HT-29 (cell line): ENCODE measurements around the gene OR7G2. TPM values are rescaled to one million over a fixed set of nuclear protein-coding genes. Genes with fewer than 3 reads are reported as not detected.
"Not testable (repeated sequence)": the region's sequence is repeated elsewhere in the genome, so short reads cannot be mapped to it uniquely, and the experiment has no call there.

Source experiments
- DNase-seq: peaks from one replicate; pipeline ENCODE4 v3.0.0-alpha.2; 2015; ENCODE audit warnings: low spot score
- small RNA-seq: library from RNA; depleted of rRNA; stranded (forward); fragments of <200 nt; gene quantifications from one replicate; pipeline ENCODE3, GENCODE V24; 2014
- total RNA-seq: library from RNA; depleted of rRNA; stranded (reverse); fragments of >200 nt; shearing (Covaris generic); gene quantifications from 2 replicates; pipeline ENCODE4 v1.2.3, GENCODE V29; 2014; rRNA removed

OR7G2 gene
- total RNA-seq, 1 experiment from 2014 or later: not detected

DNA sequence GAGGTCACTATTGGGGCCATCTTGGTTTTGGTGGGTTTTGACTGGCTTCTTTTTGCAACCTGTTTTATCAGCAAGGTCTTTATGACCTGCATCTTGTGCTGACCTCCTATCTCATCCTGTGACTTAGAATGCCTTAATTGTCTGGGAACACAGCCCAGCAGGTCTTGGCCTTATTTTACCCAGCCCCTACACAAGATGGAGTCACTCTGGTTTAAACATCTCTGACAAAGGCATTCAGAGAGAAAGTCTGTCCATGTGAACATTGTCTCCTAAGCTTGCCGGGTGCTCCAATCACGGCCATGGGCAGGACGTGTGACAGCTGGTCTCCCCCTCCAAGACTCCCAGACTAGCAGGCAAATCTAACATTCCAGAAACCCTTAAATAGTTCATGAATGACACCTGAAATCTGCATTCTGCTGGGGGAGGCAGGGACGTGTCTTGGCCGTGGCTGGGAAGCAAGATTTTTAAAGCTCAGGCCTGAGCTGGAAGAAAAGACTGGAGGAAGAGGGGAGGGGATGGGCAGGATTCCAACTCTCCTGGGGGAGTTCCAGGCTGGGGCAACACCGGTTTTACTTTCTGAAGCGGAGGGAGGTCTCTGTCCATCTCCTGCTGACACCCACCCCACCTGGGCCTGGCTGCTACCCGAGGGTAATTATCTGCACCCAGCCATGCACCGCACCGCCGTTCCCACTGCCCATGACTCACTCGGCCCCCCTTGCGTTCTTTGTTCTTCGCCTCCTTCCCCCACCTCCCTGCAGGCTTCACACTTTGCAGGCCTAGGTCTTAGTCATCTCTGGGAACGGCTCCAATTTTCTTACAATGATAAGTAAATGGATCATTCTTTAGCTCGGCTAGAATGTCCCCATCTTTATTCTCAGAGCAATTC is 32.0 kb downstream of the OR7G2 start:
- DNase-seq: peak; percentile 90

DNA sequence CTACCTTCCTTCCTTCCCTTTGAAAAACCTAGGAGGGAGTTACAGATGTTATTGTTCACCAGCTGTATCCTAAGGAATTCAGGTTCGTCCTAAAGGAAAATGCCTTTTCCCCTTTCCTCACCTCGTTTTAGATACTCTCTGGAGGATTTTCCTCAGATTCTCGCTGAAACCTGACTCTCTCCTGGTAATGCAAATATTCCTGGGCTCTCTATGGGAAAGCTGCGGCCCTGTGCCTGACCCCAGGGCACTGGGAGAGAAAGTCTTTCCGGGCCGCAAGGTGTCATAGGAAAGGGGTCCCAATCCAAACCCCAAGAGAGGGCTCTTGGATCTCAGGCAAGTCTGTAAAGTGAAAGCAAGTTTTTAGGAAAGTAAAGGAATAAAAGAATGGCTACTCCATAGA is 33.5 kb downstream of the OR7G2 start:
- no peak for DNase-seq

DNA sequence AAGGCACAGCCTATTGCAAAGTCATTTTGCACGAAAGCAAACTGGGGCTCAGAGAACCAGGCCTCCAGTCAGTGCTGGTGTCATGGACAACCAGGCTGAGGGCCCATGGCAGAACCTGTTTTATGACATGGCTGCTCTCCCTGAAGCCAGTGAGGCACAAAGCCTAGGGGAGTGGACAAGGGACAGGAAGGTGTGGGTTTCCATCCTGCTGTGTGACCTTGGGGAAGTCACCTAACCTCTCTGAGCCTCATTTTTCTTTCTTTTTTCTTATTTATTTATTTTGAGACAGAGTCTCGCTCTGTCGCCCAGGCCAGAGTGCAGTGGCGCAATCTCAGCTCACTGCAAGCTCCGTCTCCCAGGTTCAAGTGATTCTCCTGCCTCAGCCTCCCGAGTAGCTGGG is 35.6 kb downstream of the OR7G2 start:
- not testable (repeated sequence) for DNase-seq

DNA sequence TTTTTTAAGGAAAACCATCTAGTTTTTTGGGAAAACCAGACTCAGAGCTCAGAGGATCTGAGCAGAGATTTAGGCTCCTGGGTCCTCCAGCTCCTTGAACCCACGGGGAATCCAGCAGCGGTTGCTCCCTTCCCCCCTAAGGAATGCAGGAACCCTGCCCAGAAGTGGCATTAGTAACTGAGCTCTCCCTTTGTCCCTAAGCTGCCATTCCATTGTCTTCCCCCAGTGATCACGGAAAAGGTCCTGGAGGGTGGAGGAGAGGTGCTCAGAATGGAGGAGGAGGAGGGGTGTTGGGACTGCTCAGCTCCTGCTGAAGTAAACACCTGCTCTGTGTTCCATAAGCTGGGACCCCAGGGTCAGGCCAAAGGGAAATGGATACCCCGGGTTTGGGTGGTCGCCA is 37.2 kb downstream of the OR7G2 start:
- DNase-seq: no peak

DNA sequence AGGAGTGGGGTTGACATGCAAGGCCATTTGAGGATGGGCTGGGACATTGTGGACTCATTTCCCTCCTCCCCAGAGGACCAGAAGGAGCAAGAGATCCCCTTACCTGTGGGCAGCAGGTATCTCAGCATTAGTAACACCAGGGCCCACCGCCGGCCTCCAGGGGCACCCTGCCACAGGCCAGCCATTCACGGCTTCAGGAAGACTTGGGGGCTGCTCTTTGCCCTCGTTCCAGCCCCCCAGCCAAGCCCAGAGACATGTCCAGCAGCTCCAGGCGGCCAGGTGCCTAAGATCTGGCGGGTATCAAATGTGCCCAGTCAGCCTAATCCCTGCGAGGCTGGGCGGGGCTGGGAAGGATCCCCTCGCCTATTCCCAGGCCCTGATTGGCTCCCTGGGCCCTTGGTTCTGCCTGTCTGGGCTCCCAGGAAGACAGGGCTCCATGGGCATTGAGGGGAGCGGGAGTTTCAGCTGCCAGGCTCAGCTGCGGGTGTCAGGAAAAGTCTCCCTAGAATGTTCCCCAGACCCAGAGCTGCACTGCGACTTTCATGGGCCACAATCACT is 41.7 kb downstream of the OR7G2 start:
- no peak for DNase-seq

DNA sequence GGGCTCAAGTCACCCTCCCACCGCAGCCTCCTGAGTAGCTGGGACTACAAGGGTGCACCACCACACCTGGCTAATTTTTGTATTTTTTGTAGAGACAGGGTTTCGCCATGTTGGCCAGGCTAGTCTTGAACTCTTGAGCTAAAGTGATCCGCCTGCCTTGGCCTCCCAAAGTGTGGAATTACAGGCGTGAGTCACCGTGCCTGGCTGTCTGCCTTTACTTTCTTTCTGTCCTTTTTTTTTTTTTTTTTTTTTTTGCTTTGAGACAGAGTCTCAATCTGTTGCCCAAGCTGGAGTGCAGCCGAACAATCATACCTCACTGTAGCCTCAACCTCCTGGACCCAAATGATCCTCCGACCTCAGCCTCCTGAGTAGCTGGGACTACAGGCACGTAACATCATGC is 45.4 kb downstream of the OR7G2 start:
- no peak for DNase-seq

DNA sequence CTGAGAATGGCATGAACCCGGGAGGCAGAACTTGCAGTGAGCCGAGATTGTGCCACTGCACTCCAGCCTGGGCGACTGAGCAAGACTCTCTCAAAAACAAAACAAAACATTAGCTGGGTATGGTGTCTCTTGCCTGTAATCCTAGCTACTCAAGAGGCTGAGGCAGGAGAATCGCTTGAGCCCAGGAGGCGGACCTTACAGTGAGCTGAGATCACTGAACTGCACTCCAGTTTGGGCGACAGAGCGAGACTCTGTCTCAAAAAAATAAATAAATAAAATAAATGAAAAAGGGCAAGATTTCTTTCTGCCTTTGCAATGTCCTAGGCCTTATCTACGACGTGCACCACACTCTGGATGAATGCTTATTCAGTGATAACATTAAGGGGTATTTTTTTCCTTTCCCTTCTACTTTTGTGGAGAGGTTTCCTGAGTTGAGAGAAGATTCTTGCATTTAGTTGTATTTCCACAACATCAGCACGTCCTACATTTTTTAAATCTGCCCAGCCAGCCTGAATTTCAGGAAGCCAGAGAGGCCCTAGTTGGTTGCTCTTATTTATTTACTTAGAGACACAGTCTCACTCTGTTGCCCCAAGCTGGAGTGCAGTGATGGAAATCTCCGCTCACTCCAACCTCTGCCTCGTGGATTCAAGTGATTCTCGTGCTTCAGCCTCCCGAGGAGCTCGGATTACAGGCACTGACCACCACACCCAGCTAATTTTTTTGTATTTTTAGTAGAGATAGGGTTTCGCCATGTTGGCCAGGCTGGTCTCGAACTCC is 46.5 kb downstream of the OR7G2 start:
- DNase-seq: no peak

DNA sequence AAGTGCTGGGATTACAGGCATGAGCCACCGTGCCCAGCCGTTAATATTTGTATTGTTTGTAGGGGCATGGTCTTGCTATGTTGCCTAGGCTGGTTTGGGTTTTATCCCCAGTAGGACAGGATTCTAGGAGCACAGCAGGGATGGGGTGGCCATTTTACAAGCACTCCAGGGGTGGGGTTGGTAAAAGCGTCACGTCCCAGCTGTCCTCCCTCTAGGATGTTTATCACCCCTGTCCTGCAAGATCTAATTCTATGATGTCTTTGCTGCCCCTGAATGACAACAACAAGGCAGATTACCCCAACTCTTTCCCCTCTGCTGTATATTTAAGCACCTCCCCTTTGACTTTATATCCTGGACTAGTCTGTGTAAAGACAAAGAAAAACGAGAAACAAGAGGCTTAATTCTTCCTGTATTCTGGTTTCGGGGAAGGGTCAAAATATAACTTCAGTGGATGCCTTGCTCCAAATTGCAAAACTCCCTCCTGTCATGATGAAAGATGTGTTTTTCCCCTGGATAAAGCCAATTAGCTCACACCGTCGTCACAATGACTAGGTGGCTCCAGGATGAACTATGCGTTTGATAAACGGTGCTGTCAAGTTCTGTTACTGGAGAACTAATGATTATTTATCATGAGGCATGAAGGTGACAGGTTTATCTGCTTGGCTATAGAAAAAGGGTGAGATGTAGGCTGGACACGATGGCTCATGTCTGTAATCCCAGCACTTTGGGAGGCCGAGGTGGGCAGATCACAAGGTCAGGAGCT is 48.2 kb downstream of the OR7G2 start:
- no peak for DNase-seq

DNA sequence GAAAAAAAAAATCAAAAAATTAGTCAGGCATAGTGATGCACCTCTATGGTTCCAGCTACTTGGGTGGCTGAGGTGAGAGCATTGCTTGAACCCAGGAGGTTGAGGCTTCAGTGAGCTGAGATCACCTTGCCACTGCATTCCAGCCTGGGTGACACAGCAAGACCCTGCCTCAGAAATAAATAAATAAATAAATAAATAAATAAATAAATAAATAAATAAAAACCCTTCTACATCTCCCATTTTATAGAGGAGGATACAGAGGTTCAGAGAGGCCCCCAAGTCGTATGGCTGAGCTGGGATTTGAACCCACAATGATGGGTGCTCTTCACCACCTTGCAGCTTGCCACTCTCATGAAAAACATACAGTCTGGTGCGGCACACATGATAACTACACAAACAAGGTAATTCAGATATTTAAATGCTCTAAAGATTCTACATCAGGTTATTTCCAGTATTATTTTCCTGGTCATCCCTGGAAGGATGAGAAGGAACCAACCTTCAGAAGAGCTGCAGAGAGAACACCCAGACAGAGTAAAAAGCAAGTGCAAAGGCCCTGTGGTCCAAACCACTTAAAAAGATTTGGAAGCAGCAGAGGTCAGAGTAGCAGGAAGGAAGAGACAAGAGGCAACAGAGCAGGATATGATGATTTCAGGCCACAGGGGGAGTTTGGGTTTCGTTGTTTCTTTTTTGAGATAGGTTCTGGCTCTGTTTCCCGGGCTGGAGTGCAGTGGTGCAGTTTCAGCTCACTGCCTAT is 49.6 kb downstream of the OR7G2 start:
- no peak for DNase-seq

DNA sequence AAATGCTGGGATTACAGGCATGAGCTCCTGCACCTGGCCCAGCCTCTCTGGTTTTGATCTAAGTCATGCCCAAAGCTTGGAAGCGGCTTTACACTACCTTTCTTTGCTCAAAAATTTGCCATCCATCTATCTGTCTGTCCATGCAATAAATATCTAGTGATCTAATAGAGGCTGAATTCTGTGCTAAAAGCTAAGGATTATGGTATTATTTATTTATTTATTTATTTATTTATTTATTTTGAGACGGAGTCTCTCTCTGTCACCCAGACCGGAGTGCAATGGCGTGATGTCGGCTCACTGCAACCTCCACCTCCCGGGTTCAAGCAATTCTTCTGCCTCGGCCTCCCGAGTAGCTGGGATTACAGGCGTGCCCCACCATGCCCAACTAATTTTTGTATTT is 51.1 kb downstream of the OR7G2 start:
- DNase-seq: not testable (repeated sequence)

DNA sequence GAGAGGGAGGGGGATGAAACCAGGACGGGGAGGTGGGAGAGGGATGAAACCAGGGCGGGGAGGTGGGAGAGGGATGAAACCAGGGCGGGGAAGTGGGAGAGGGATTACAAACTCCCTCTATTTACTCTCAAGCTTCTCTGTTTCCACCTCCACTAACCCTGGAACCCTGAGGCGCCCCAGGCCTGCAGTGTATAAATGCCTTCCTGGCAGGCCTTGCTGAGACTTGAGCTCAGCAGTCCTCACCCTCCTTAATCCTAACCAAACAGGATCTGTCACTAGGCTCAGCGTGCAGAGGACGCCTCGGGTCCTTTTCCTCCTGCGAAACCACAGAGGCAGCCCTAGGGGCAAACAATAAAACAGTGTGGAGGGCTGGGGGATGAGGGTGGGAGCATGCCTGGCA is 52.5 kb downstream of the OR7G2 start:
- DNase-seq: no peak

DNA sequence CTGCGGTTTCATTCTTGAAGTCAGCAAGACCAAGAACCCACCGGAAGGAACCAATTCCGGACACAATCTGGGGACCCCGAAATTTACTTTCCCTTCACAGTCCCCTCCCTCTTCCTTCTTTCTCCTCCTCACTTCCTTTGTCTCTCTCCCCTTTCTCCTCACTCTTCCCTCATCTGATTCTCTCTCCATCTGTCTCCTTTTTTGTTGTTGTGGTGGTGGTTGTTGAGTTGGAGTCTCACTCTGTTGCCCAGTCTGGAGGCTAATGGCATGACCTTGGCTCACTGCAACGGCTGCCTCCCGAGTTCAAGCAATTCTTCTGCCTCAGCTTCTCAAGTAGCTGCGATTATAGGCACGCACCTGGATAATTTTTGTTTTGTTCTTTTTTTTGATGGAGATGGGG is 53.1 kb downstream of the OR7G2 start:
- DNase-seq: no peak

DNA sequence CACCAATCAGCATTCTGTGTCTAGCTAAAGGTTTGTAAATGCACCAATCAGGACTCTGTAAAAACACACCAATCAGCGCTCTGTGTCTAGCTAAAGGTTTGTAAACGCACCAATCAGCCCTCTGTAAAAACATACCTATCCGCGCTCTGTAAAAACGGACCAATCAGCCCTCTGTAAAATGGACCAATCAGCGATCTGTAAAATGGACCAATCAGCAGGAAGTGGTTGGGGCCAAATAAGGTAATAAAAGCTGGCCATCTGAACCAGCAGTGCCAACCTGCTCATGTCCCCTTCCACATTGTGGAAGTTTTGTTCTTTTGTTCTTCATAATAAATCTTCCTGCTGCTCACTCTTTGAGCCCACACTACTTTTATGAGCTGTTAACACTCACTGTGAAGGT is 53.6 kb downstream of the OR7G2 start:
- not testable (repeated sequence) for DNase-seq

DNA sequence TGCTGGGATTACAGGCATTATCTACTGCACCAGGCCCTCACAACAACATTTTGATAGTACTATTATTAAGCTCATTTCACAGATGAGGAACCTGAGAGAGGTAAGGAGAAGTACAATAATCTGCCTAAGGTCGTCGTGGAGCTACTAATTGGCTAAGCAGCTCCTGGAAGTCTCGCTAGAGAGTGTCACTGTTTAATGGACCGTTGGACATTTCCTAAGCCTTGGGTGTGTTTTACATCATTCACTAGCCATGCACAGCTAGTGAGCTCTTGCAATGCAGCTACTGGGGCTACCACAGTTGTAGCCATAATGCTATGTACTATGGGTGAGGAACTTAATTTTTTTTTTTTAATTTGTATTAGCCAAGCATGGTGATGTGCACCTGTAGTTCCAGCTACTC is 54.4 kb downstream of the OR7G2 start:
- DNase-seq: no peak

Small RNAs within 50 kb of the gene (small RNA-seq; reads per million reads assigned to genes)
- not detected for gene OR1M4P

Other genes starting within 250 kb of the OR7G2 start
- gene MUC16, start 97.1 kb downstream of the OR7G2 start, total RNA-seq: 0.03 TPM in 2 replicates
- not detected in 2 replicates for gene OR1M1, start 20.4 kb downstream of the OR7G2 start, total RNA-seq
- gene OR7G1, start 8.3 kb upstream of the OR7G2 start, total RNA-seq: not detected in 2 replicates
- not detected in 2 replicates for gene OR7G3, start 19.5 kb upstream of the OR7G2 start, total RNA-seq
- gene ZNF317, start 32.9 kb upstream of the OR7G2 start, total RNA-seq: 13.6 and 18.2 TPM in 2 replicates
- gene OR7D2, start 71.5 kb upstream of the OR7G2 start, total RNA-seq: not detected in 2 replicates
- not detected in 2 replicates for gene OR7D4, start 112.1 kb upstream of the OR7G2 start, total RNA-seq
- gene OR7E24, start 143.5 kb upstream of the OR7G2 start, total RNA-seq: not detected in 2 replicates
- 2.1 and 9.4 TPM in 2 replicates for gene ZNF699, start 202.4 kb upstream of the OR7G2 start, total RNA-seq
- gene ZNF559, start 216.7 kb upstream of the OR7G2 start, total RNA-seq: 0.74 and 1.1 TPM in 2 replicates